GM12878 (cell line): ENCODE measurements around the gene PRKCE. TPM values are rescaled to one million over a fixed set of nuclear protein-coding genes. Genes with fewer than 3 reads are reported as not detected.

Experiments
- ATAC-seq: fragments of 200-7000 bp; cut with Tn5 transposase; 3 replicates; pipeline ENCODE4 v1.9.1; 2020; ENCODE audit warnings: mild to moderate bottlenecking, moderate library complexity
- BruUV-seq: library from RNA; stranded (reverse); fragments of 400-500 nt; replicated peaks from 2 replicates; lab custom pipeline; 2021; lab: Mats Ljungman, UMichigan
- CTCF ChIA-PET: fragments of 300-600 bp; sonication (Branson Sonifier 250); formaldehyde crosslinking; extraction: SDS; loops from one replicate; lab custom pipeline; 2021; ENCODE audit warnings: inconsistent platforms; lab: Yijun Ruan, JAX
- POLR2A ChIA-PET: fragments of 350-600 bp; formaldehyde crosslinking; extraction: SDS; loops from one replicate; lab custom pipeline; 2021; ENCODE audit warnings: inconsistent platforms; lab: Charles Lee
- RAD21 ChIA-PET: fragments of 300-600 bp; sonication (Branson Sonifier 250); formaldehyde crosslinking; loops from one replicate; lab custom pipeline; 2023; ENCODE audit warnings: antibody characterized with exemption; ENCODE audit not compliant: unreplicated experiment; lab: Charles Lee
- SMC1A ChIA-PET: fragments of 300-600 bp; sonication (Branson Sonifier 250); formaldehyde crosslinking; loops from one replicate; lab custom pipeline; 2023; ENCODE audit not compliant: unreplicated experiment, uncharacterized antibody; lab: Charles Lee
- DNase-seq: peaks from one replicate; pipeline ENCODE4 v3.0.0-alpha.2; 2011; ENCODE audit warnings: low read depth, low spot score
- FAIRE-seq: peaks from 3 replicates; lab custom pipeline; 2011; peaks lifted over from hg19 to GRCh38; lab: Jason Lieb, UNC
- H2AFZ ChIP-seq: 2 replicates; pipeline ENCODE4 v1.6.0; 2011; ENCODE audit warnings: low read depth, low read length, control low read depth; ENCODE audit not compliant: control insufficient read depth
- H3K27ac ChIP-seq: 2 replicates; pipeline ENCODE4 v1.5.1; 2011; ENCODE audit warnings: control low read depth; ENCODE audit not compliant: control insufficient read depth, insufficient read depth
- H3K27me3 ChIP-seq, 2 experiments: replicated peaks in 1 of 2; 2 replicates each; pipeline versions ENCODE4 v1.6.0 to v1.6.1; 2011; ENCODE audit warnings: low read length in 1 of 2; ENCODE audit not compliant: control insufficient read depth in 2 of 2, insufficient read depth in 2 of 2
- H3K36me3 ChIP-seq, 2 experiments: 2 replicates each; pipeline ENCODE4 v1.5.1; 2011; ENCODE audit warnings: low read length in 1 of 2; ENCODE audit not compliant: control insufficient read depth in 2 of 2, insufficient read depth in 2 of 2
- H3K4me1 ChIP-seq: 2 replicates; pipeline ENCODE4 v1.6.1; 2011; ENCODE audit warnings: mild to moderate bottlenecking, low read length, moderate library complexity, mixed read lengths; ENCODE audit not compliant: control insufficient read depth, insufficient read depth
- H3K4me2 ChIP-seq: 2 replicates; pipeline ENCODE4 v1.6.0; 2011; ENCODE audit warnings: control low read depth; ENCODE audit not compliant: control insufficient read depth, insufficient read depth
- H3K4me3 ChIP-seq: fragments of 200-600 bp; sonication (generic); 2 replicates; pipeline ENCODE4 v1.5.1; 2016
- H3K79me2 ChIP-seq: 2 replicates; pipeline ENCODE4 v1.6.0; 2011; ENCODE audit warnings: low read length; ENCODE audit not compliant: control insufficient read depth, insufficient read depth
- H3K9ac ChIP-seq: 2 replicates; pipeline ENCODE4 v1.8.0; 2011; ENCODE audit warnings: low read length, control low read depth, mixed read lengths; ENCODE audit not compliant: control insufficient read depth, insufficient read depth
- H3K9me3 ChIP-seq: replicated peaks from 3 replicates; pipeline ENCODE4 v1.5.1; 2011; ENCODE audit warnings: mild to moderate bottlenecking, low read length; ENCODE audit not compliant: control insufficient read depth, insufficient read depth
- H4K20me1 ChIP-seq: 2 replicates; pipeline ENCODE4 v1.6.0; 2011; ENCODE audit not compliant: control insufficient read depth, insufficient read depth
- ELK1 ChIP-seq: IDR thresholded peaks from 2 replicates; pipeline ENCODE4 v1.6.1; 2012; ENCODE audit warnings: low read depth, low read length, improper control_type of control experiment
- IKZF2 ChIP-seq, 2 experiments: fragments of 450-650 bp; IDR thresholded peaks; 2 replicates each; pipeline ENCODE4 v1.6.1; 2017; ENCODE audit warnings: mild to moderate bottlenecking in 2 of 2, moderate library complexity in 2 of 2
- MXI1 ChIP-seq: fragments of 150-350 bp; IDR thresholded peaks from 2 replicates; pipeline ENCODE4 v1.6.1; 2011; ENCODE audit warnings: low read depth, mild to moderate bottlenecking, inconsistent platforms, low read length, improper control_type of control experiment
- NFIC ChIP-seq: IDR thresholded peaks from 2 replicates; pipeline ENCODE4 v1.6.1; 2012; ENCODE audit warnings: low read depth, mild to moderate bottlenecking, inconsistent platforms, low read length, moderate library complexity
- PML ChIP-seq: IDR thresholded peaks from 2 replicates; pipeline ENCODE4 v1.6.1; 2012; ENCODE audit warnings: low read length, inconsistent platforms
- REST ChIP-seq: IDR thresholded peaks from 2 replicates; pipeline ENCODE4 v1.6.1; 2012; ENCODE audit warnings: mild to moderate bottlenecking, low read depth, low read length
- SIX5 ChIP-seq: IDR thresholded peaks from 2 replicates; pipeline ENCODE4 v1.6.1; 2011; ENCODE audit warnings: mild to moderate bottlenecking, low read depth, low read length, moderate library complexity; ENCODE audit not compliant: severe bottlenecking
- ZZZ3 ChIP-seq: IDR thresholded peaks from 2 replicates; pipeline ENCODE4 v1.6.1; 2011; ENCODE audit warnings: low read depth; ENCODE audit not compliant: control insufficient read depth, insufficient read length
- WGBS: methylation state at CpG from one replicate; pipeline ENCODE4 v1.1.6; 2016; ENCODE audit warnings: low lambda C conversion rate; ENCODE audit not compliant: insufficient replicate concordance, insufficient coverage; ENCODE audit errors: missing lambda C conversion rate; 5-methylcytosine and 5-hydroxymethylcytosine counted together
- in situ Hi-C: fragments of 300-500 bp; cut with MboI; formaldehyde crosslinking; loops from 9 replicates; pipeline ENCODE4 v1.14.3; 2018; ENCODE audit warnings: mixed read lengths
- intact Hi-C: fragments of 100-400 bp; cut with micrococcal nuclease; formaldehyde crosslinking; loops from one replicate; pipeline ENCODE4 v1.14.2; 2022; ENCODE audit not compliant: unreplicated experiment
- polyA plus RNA-seq, 11 experiments: library from polyadenylated mRNA; depleted of rRNA in 4 of 11; unstranded in 6 of 11; stranded (reverse) in 5 of 11; fragments of >200 nt; fragmentation: Nextera tagmentation in 4 of 11; fragmentation: Illumina TruSeq in 1 of 11; extraction: Ambion mirVana in 4 of 11; extraction: Trizol in 1 of 11; gene quantifications; 1 replicate in 1 of 11; 2 replicates in 10 of 11; pipeline versions ENCODE4 v1.2.1 to v1.2.3, GENCODE V29; 2011 to 2016; ENCODE audit warnings: inconsistent platforms in 2 of 11, missing spikeins in 2 of 11, low read depth in 1 of 11
- total RNA-seq, 4 experiments: library from RNA; depleted of rRNA in 3 of 4; stranded (reverse); fragments of >200 nt in 3 of 4; fragmentation: Illumina TruSeq in 1 of 4; extraction: Trizol in 1 of 4; gene quantifications; 2 replicates each; pipeline versions ENCODE4 v1.2.1 to v1.2.3, GENCODE V29; 2013 to 2021
- TF ChIP-seq, protein P1 (sequence below): IDR thresholded peaks from 2 replicates; pipeline ENCODE4 v1.6.1; 2011; ENCODE audit warnings: low read depth, low read length, improper control_type of control experiment, borderline replicate concordance

PRKCE gene
- total and polyA plus RNA-seq, 10 of the 15 experiments (the other 5 are each of a cell fraction or from before 2014, with no cell fraction given), result 2.6 to 28.2 (median 11.3) TPM

- TF ChIP-seq ELK1 (no peak), REST (no peak)
These were observed 188.2 kb downstream of the PRKCE start (continued) for GRCh38 chr2:45839508-45840251.

DNA sequence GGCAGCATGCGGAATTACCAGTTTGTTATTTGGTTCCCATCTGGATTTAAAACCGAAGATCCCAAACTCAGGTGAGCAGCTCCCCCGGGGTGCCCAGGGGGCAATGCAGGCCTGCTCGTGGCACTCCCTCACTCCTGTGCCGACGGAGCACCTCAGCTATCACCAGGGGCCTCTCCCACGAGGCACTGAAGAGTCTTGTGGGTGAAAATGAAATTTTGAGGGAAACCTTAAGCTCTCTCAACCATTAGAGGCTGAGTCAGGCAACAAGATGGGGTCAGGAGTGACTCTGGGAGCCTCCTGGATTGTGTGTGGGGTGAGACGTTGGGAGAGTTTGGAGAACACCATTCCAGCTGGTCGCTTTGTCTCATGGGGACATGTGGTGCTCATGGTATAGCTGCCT lies 189.0 kb downstream of the PRKCE start:
- Histone ChIP-seq H3K4me3 (no peak overlapping the region), H3K79me2 (peaks cover 11% of the 10 kb centered on the region), H3K4me2 (peak overlapping the region; percentile 67), H2AFZ (no peak overlapping the region), H3K9ac (peak overlapping the region; percentile 64), H3K36me3 (no peaks in the 10 kb centered on the region), H3K27ac (peak overlapping the region; percentile 38), H3K9me3 (no peaks in the 10 kb centered on the region), H3K4me1 (peaks cover 94% of the 10 kb centered on the region), H4K20me1 (no peaks in the 10 kb centered on the region), H3K27me3 (no peaks in the 10 kb centered on the region)
- intact Hi-C loops, result no loop called here
- in situ Hi-C loops, result no loop called here
- ChIA-PET POLR2A (interaction anchor here (0.6 to 11.1 kb wide), 12 partner anchors 10 to 188 kb away, joined by 3 to 77 read pairs (median 4); no protein-coding TSS in a partner anchor), SMC1A (interaction anchor here (1.0 to 15.3 kb wide), 19 partner anchors 12 to 194 kb away, joined by 3 to 246 read pairs (median 6); partner anchors contain the start of gene PRKCE), CTCF (interaction anchor here (0.7 to 5.9 kb wide), 21 partner anchors 10 to 255 kb away, joined by 3 to 51 read pairs (median 4); no protein-coding TSS in a partner anchor), RAD21 (interaction anchor here (0.5 to 11.2 kb wide), 19 partner anchors 12 to 260 kb away, joined by 3 to 111 read pairs (median 5); no protein-coding TSS in a partner anchor)
- DNase-seq, result no peak
- no peak for FAIRE-seq
- WGBS, result 22% methylated on average over 9 of the region's 9 CpGs
- BruUV-seq, result no TSS peak
- peak; percentile 45 for ATAC-seq
- TF ChIP-seq NFIC (no peak; the same call in none of the 2 replicates), MXI1 (no peak), REST (no peak), PML (no peak), IKZF2 (IDR thresholded peaks at IDR 0.05) (peak; percentile 84 to 88), SIX5 (no peak), ZZZ3 (no peak)
- TF ChIP-seq, protein P1, sequence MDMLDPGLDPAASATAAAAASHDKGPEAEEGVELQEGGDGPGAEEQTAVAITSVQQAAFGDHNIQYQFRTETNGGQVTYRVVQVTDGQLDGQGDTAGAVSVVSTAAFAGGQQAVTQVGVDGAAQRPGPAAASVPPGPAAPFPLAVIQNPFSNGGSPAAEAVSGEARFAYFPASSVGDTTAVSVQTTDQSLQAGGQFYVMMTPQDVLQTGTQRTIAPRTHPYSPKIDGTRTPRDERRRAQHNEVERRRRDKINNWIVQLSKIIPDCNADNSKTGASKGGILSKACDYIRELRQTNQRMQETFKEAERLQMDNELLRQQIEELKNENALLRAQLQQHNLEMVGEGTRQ, result no peak
